ENCODE data around the gene LIMS1.

Gene LIMS1

DNA sequence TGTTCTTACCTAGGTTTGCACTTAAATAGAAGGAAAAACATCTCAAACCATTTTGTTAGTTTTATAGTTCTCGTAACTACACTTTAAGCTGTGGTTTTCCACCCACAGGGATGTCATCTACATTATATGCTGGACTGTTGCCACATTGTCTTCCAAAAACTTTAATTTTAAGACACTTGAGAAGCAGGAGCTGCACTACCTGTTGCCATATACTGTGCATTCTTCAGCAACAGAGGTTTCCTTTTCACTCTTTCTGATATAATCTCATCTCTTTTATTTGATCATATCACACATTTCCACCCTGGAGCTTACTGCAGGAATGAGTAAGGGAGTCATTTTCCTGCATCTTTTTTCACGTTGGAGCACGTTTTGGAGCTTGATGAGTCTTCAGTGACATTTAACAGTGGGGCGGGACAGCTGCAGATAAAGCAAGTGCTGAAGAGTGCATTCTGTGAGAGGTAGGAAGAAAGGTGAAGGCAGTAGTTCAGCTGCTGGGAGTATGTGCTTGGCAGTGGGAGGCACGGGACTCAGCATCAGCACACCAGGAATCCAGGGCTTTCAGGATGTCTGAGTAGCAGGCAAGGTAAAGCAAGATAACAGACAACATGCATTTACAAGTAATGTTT lies 3.8 kb downstream of the LIMS1 start:
- Histone ChIP-seq H3K9me3 (ENCODE audit: control insufficient read depth, insufficient read depth, low read depth, low read length) (no peaks in the 10 kb centered on the region), H3K36me3 (ENCODE audit: control insufficient read depth in 2 of 2, insufficient read depth in 1 of 2, low read length in 2 of 2) (no peaks in the 10 kb centered on the region), H3K4me3 (ENCODE audit: low read depth, low read length) (no peak overlapping the region), H3K4me1 (ENCODE audit: control insufficient read depth, insufficient read depth, low read length) (peaks cover 32% of the 10 kb centered on the region), H3K27ac (ENCODE audit: extremely low read depth, low read depth, low read length) (no peak overlapping the region)
- no peak for TF ChIP-seq ZNF394 (tag by site-specific recombination; IDR thresholded peaks at IDR 0.05; ENCODE audit: borderline replicate concordance)
- TF ChIP-seq SCRT2 (tag by site-specific recombination; IDR thresholded peaks at IDR 0.05): peak; percentile 87
- 0 out of 2 replicates have a peak, but pooled peaks have one; percentile 17 for TF ChIP-seq ZXDB (tag by site-specific recombination; IDR thresholded peaks at IDR 0.05)
- TF ChIP-seq PRDM1 (tag by site-specific recombination; IDR thresholded peaks at IDR 0.05): peak; percentile 26; the same call in 1 of the 2 replicates
- TF ChIP-seq RBAK (tag by site-specific recombination; IDR thresholded peaks at IDR 0.05): no peak
- no peak for TF ChIP-seq ZBTB1 (tag by site-specific recombination; IDR thresholded peaks at IDR 0.05)
- no peak for TF ChIP-seq ZNF37A (tag by site-specific recombination; IDR thresholded peaks at IDR 0.05)
- peak; percentile 55 for TF ChIP-seq SP7 (tag by site-specific recombination; IDR thresholded peaks at IDR 0.05)
- 0 out of 2 replicates have a peak, but pooled peaks have one; percentile 17 for TF ChIP-seq TRIM28 (IDR thresholded peaks at IDR 0.05; ENCODE audit: borderline replicate concordance, low read length)
- TF ChIP-seq, protein P1, sequence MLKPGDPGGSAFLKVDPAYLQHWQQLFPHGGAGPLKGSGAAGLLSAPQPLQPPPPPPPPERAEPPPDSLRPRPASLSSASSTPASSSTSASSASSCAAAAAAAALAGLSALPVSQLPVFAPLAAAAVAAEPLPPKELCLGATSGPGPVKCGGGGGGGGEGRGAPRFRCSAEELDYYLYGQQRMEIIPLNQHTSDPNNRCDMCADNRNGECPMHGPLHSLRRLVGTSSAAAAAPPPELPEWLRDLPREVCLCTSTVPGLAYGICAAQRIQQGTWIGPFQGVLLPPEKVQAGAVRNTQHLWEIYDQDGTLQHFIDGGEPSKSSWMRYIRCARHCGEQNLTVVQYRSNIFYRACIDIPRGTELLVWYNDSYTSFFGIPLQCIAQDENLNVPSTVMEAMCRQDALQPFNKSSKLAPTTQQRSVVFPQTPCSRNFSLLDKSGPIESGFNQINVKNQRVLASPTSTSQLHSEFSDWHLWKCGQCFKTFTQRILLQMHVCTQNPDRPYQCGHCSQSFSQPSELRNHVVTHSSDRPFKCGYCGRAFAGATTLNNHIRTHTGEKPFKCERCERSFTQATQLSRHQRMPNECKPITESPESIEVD (tag by site-specific recombination; IDR thresholded peaks at IDR 0.05): peak; percentile 67
- peak; percentile 80 for TF ChIP-seq SCRT1 (tag by site-specific recombination; IDR thresholded peaks at IDR 0.05; ENCODE audit: borderline replicate concordance)
- peak; percentile 64 for TF ChIP-seq OSR2 (tag by site-specific recombination; IDR thresholded peaks at IDR 0.05)
- peak; percentile 57 for TF ChIP-seq ZBTB20 (tag by site-specific recombination; IDR thresholded peaks at IDR 0.05)
- no peak for TF ChIP-seq ZNF596 (tag by site-specific recombination; IDR thresholded peaks at IDR 0.05)
- TF ChIP-seq ZIC2 (tag by site-specific recombination; IDR thresholded peaks at IDR 0.05): peak; percentile 27; the same call in 1 of the 2 replicates
- CTCF ChIA-PET: interaction anchor here (1.2 kb wide), 1 partner anchor 98 kb away, joined by 4 read pairs; no protein-coding TSS in a partner anchor
- POLR2A ChIA-PET: no interaction called here

DNA sequence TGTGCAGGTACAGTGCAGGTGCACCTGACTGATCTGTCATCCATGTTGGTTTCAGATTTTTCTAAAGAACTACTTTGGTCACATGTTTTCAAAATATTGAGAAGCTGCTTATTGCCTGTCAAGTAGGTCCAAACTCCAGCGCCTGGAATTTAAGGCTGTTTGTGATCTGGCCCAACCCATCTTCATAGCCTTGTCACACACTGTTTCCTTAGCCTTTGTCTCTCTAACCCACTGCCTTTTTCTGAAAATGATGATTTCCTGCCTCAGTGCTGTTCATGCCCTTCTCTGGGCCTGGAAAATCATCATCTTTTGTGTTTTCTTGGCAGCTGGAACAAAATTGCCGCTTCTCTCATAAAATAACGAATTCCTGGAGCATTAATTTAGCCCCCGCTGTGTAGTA lies 7.2 kb downstream of the LIMS1 start:
- Histone ChIP-seq H3K4me1 (ENCODE audit: control insufficient read depth, insufficient read depth, low read length) (peaks cover 32% of the 10 kb centered on the region), H3K9me3 (ENCODE audit: control insufficient read depth, insufficient read depth, low read depth, low read length) (no peaks in the 10 kb centered on the region), H3K36me3 (ENCODE audit: control insufficient read depth in 2 of 2, insufficient read depth in 1 of 2, low read length in 2 of 2) (no peaks in the 10 kb centered on the region), H3K27ac (ENCODE audit: extremely low read depth, low read depth, low read length) (no peak overlapping the region), H3K4me3 (ENCODE audit: low read depth, low read length) (no peak overlapping the region)
- TF ChIP-seq, protein P2, sequence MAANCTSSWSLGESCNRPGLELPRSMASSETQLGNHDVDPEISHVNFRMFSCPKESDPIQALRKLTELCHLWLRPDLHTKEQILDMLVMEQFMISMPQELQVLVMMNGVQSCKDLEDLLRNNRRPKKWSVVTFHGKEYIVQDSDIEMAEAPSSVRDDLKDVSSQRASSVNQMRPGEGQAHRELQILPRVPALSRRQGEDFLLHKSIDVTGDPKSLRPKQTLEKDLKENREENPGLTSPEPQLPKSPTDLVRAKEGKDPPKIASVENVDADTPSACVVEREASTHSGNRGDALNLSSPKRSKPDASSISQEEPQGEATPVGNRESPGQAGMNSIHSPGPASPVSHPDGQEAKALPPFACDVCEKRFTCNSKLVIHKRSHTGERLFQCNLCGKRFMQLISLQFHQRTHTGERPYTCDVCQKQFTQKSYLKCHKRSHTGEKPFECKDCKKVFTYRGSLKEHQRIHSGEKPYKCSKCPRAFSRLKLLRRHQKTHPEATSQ (tag by site-specific recombination; IDR thresholded peaks at IDR 0.05): no peak
- TF ChIP-seq, protein P3, sequence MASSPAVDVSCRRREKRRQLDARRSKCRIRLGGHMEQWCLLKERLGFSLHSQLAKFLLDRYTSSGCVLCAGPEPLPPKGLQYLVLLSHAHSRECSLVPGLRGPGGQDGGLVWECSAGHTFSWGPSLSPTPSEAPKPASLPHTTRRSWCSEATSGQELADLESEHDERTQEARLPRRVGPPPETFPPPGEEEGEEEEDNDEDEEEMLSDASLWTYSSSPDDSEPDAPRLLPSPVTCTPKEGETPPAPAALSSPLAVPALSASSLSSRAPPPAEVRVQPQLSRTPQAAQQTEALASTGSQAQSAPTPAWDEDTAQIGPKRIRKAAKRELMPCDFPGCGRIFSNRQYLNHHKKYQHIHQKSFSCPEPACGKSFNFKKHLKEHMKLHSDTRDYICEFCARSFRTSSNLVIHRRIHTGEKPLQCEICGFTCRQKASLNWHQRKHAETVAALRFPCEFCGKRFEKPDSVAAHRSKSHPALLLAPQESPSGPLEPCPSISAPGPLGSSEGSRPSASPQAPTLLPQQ (tag by site-specific recombination; IDR thresholded peaks at IDR 0.05): no peak
- TF ChIP-seq BCL11A (tag by site-specific recombination; IDR thresholded peaks at IDR 0.05; ENCODE audit: low read depth): no peak
- no peak for TF ChIP-seq ZNF223 (tag by site-specific recombination; IDR thresholded peaks at IDR 0.05)
- TF ChIP-seq WT1 (tag by site-specific recombination; IDR thresholded peaks at IDR 0.05): no peak
- no peak for TF ChIP-seq ZNF423 (tag by site-specific recombination; IDR thresholded peaks at IDR 0.05)
- no peak for TF ChIP-seq EGR2 (tag by site-specific recombination; IDR thresholded peaks at IDR 0.05; ENCODE audit: low read depth)
- no peak for TF ChIP-seq ZNF626 (tag by site-specific recombination; IDR thresholded peaks at IDR 0.05)
- TF ChIP-seq SP7 (tag by site-specific recombination; IDR thresholded peaks at IDR 0.05): no peak
- TF ChIP-seq, protein P4, sequence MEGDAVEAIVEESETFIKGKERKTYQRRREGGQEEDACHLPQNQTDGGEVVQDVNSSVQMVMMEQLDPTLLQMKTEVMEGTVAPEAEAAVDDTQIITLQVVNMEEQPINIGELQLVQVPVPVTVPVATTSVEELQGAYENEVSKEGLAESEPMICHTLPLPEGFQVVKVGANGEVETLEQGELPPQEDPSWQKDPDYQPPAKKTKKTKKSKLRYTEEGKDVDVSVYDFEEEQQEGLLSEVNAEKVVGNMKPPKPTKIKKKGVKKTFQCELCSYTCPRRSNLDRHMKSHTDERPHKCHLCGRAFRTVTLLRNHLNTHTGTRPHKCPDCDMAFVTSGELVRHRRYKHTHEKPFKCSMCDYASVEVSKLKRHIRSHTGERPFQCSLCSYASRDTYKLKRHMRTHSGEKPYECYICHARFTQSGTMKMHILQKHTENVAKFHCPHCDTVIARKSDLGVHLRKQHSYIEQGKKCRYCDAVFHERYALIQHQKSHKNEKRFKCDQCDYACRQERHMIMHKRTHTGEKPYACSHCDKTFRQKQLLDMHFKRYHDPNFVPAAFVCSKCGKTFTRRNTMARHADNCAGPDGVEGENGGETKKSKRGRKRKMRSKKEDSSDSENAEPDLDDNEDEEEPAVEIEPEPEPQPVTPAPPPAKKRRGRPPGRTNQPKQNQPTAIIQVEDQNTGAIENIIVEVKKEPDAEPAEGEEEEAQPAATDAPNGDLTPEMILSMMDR (tag by site-specific recombination; IDR thresholded peaks at IDR 0.05): no peak
- no peak for TF ChIP-seq ZNF548 (tag by site-specific recombination; IDR thresholded peaks at IDR 0.05)
- TF ChIP-seq, protein P5, sequence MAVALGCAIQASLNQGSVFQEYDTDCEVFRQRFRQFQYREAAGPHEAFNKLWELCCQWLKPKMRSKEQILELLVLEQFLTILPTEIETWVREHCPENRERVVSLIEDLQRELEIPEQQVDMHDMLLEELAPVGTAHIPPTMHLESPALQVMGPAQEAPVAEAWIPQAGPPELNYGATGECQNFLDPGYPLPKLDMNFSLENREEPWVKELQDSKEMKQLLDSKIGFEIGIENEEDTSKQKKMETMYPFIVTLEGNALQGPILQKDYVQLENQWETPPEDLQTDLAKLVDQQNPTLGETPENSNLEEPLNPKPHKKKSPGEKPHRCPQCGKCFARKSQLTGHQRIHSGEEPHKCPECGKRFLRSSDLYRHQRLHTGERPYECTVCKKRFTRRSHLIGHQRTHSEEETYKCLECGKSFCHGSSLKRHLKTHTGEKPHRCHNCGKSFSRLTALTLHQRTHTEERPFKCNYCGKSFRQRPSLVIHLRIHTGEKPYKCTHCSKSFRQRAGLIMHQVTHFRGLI (tag by site-specific recombination; IDR thresholded peaks at IDR 0.05): no peak
- POLR2A ChIA-PET: interaction anchor here (1.0 kb wide), 1 partner anchor 8 kb away, joined by 5 read pairs; no protein-coding TSS in a partner anchor
- CTCF ChIA-PET: interaction anchor here (0.6 to 1.8 kb wide), 3 partner anchors 43 to 1046 kb away, joined by 3 to 7 read pairs (median 4); no protein-coding TSS in a partner anchor
